Sigmoid colon (tissue), 3 donors: Measurements from ENCODE around the gene TOR1B.

ENCODE experiments used
- CTCF ChIP-seq, 4 experiments: fragments of 450-650 bp in 3 of 4; fragments of 200-600 bp in 1 of 4; IDR thresholded peaks; one replicate each; pipeline ENCODE4 v1.5.1; 2016 to 2019; ENCODE audit warnings: antibody characterized with exemption in 4 of 4, mild to moderate bottlenecking in 3 of 4, moderate library complexity in 2 of 4
- POLR2A ChIP-seq, 2 donors: fragments of 450-650 bp; IDR thresholded peaks; one replicate each; pipeline ENCODE4 v1.6.1; 2016; ENCODE audit warnings: antibody characterized with exemption in 2 of 2, mild to moderate bottlenecking in 2 of 2, moderate library complexity in 2 of 2

DNA sequence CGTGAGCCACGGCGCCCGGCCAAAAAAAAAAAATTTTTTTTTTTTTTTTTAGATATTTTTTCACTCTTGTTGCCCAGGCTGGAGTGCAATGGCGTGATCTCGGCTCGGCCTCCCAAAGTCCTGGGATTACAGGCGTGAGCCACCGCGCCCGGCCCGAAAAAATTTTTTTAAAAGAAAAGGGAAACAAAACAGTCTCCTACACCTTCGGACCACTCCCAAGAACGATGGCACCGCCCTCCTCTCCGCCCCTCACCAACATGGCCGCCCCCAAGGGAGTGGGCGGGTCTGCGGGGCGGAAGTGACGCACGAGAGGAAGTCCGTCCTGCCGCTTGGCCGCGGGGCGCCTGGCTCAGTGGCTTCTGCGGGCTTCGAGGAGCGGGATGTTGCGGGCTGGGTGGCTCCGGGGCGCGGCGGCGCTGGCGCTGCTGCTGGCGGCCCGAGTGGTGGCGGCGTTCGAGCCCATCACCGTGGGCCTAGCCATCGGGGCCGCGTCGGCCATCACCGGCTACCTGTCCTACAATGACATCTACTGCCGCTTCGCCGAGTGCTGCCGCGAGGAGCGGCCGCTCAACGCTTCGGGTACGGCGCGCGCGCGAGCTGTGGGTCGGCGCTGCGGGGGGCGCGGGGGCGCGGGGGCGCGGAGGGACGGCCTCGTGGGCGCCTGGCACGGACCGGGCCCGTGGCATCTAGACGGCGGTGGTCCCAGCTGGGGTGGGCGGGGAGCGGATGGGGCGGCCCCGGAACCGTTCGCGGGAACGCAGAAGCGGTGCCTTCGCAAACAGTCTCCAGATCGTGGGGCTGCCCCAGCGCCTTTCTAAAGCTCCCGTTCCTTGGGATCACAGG, at the start of gene TOR1B:
- TF ChIP-seq POLR2A (IDR thresholded peaks at IDR 0.05) (peak in 1 of 2 donors; percentile 71), CTCF (IDR thresholded peaks at IDR 0.05) (no peak)
